Muscle layer of colon (tissue), 2 donors: Measurements from ENCODE around the gene ENOX2.

Experiments
- H3K27ac ChIP-seq: one replicate; pipeline ENCODE4 v1.7.0; 2013; ENCODE audit warnings: low read depth, mild to moderate bottlenecking, low read length, moderate library complexity
- H3K27me3 ChIP-seq, 2 donors: one replicate each; pipeline ENCODE4 v1.7.0; 2013; ENCODE audit warnings: low read length in 2 of 2, mild to moderate bottlenecking in 2 of 2; ENCODE audit not compliant: insufficient read depth in 2 of 2, control insufficient read depth in 1 of 2
- H3K36me3 ChIP-seq: one replicate; pipeline ENCODE4 v1.7.0; 2013; ENCODE audit warnings: mild to moderate bottlenecking, low read length; ENCODE audit not compliant: insufficient read depth
- H3K4me1 ChIP-seq: one replicate; pipeline ENCODE4 v1.7.0; 2013; ENCODE audit warnings: mild to moderate bottlenecking, low read length; ENCODE audit not compliant: insufficient read depth
- H3K4me3 ChIP-seq, 2 donors: one replicate each; pipeline ENCODE4 v1.7.0; 2013; ENCODE audit warnings: low read length in 2 of 2, low read depth in 1 of 2, mild to moderate bottlenecking in 1 of 2, moderate library complexity in 1 of 2
- H3K9ac ChIP-seq: one replicate; pipeline ENCODE4 v1.7.0; 2013; ENCODE audit warnings: low read length
- H3K9me3 ChIP-seq: one replicate; pipeline ENCODE4 v1.7.0; 2013; ENCODE audit warnings: mild to moderate bottlenecking, low read length
- donor health status: abdominal sarcoma.
- donor health status: Adenocarcinoma of cecum.

The ENOX2 gene

DNA sequence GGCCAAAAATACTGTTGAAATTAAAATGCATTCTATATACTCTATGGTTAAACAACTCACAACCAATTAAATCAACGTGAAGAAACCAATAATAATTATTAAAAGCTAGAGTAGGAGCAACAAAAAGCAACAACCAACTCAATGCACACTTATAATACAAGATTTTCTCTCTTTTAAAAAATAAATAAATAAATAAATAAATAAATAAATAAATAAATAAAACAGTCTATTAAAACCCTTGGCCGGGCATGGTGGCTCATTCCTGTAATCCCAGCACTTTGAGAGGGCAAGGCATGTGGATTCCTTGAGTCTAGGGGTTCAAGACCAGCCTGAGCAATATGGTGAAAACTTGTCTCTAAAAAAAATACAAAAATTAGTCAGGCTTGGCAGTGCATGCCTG is 62.7 kb downstream of the ENOX2 start:
- Histone ChIP-seq H3K4me1 (no peaks in the 10 kb centered on the region), H3K9ac (no peak overlapping the region), H3K4me3 (no peak overlapping the region), H3K27me3 (no peaks in the 10 kb centered on the region), H3K36me3 (no peaks in the 10 kb centered on the region), H3K27ac (no peak overlapping the region), H3K9me3 (no peaks in the 10 kb centered on the region)

DNA sequence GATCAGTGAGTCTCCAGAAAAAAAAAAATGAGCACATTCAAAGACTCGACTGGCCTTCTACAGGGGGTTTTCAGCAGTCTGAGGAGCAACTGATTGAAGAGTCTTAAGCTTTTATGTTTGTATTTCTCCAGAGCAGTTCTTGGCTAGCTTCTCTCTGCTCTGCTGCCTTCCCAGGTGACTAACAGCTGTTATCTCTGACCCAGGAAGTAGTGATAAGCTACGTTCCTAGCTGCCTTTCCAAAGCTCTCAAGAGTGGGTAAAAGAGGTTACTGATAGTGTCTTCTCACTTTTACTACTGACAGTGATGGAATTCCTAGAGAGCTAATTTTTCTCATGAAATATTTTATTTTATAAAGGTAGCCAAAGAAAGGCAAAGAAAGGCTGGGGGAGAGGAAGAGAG is 66.6 kb downstream of the ENOX2 start:
- H3K27ac ChIP-seq, result no peak overlapping the region
- no peaks in the 10 kb centered on the region for H3K36me3 ChIP-seq
- no peaks in the 10 kb centered on the region for H3K27me3 ChIP-seq
- no peaks in the 10 kb centered on the region for H3K9me3 ChIP-seq
- H3K4me3 ChIP-seq, result no peak overlapping the region
- no peaks in the 10 kb centered on the region for H3K4me1 ChIP-seq
- no peak overlapping the region for H3K9ac ChIP-seq

DNA sequence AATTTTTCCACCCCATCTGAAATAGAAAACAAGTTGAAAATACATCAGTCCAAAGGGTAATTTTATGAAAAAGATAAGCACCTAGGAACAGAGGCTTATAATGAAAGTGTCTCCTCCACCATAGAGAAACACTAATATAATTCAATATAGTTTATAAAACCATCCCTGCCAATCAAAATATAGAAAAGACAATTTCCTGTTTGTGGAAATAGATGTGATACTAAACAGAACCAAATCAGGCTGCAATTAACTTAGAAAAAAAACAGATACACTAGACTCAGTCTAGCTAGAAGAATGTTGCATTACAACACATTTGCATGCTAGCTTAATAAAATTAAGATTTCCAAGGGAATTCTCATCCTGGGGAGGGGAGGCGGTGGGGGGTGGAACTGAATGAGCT is 68.2 kb downstream of the ENOX2 start:
- H3K27ac ChIP-seq, result no peak overlapping the region
- H3K27me3 ChIP-seq, result no peaks in the 10 kb centered on the region

DNA sequence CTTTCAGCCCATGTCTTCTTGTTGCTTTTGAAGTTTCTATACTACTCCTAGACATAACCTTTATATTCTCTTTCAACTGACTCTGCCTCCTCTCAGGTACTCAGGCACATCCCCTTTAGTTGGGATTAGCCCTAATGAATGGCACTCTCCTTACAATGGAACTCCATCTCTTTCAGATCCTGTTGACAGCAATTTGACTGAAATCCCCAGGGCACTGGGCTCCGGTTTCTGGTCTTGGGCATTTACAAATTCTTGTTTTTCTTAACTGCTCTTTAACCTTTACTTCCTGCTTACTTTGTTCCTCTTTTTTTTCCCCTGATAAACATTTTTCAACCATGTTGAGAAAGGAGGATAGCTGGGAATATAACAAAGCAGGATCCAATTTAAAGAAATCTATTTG is 68.9 kb downstream of the ENOX2 start:
- Histone ChIP-seq H3K4me3 (no peak overlapping the region), H3K9me3 (no peaks in the 10 kb centered on the region), H3K27me3 (no peaks in the 10 kb centered on the region), H3K27ac (no peak overlapping the region), H3K36me3 (no peaks in the 10 kb centered on the region), H3K9ac (no peak overlapping the region), H3K4me1 (no peaks in the 10 kb centered on the region)

More for the DNA sequence above, 68.2 kb downstream of the ENOX2 start:
- Histone ChIP-seq H3K9me3 (no peaks in the 10 kb centered on the region), H3K4me3 (no peak overlapping the region), H3K4me1 (no peaks in the 10 kb centered on the region), H3K36me3 (no peaks in the 10 kb centered on the region), H3K9ac (no peak overlapping the region)

DNA sequence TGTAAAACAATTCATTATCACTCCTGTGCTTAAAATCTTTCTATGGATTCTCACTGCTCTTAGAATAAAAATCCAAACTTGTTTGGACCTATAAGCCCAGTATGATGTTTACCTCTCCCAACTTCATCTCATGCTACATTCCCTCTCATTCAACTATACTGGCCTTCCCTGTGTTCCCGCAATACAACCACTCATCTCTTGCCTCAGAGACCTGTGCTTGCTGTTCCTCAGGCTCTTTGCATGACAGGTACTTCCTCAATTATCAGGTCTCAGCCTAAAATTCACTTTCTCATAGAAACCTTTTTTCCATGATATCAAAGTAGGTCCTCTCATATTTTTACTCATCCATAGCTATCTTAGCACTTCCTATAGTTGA is 71.7 kb downstream of the ENOX2 start:
- H3K27ac ChIP-seq, result no peak overlapping the region
- no peaks in the 10 kb centered on the region for H3K36me3 ChIP-seq
- H3K9ac ChIP-seq, result no peak overlapping the region

DNA sequence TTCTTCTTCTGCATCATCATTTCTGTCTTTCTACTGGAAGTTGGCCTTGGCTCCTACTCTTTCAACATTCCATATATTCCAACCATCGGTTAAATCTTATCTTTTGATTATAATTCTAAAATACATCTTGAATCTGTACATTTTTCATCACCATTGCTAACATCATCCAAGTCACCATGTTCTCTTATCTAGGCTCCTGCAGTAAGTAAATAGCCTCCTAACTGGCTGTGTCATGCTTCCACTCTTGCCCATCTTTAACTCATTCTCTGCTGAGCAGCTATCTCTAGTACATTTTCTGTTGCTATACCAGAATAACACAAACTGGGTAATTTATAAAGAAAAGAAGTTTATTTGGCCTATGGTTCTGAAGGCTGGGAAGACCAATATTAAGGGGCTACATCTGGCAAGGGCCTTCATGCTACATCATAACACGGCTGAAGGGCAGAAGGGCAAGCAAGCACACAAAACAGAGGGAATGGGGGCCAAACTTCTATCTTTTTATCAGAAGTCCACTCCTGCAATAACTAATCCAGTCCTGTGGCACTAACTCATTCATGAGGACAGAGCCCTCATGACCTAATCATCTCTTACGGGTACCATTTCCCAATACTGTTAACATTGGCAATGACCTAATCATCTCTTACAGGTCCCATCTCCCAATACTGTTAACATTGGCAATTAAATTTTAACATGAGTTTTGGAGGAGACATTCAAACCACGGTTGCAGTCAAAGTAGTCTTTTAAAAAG is 72.2 kb downstream of the ENOX2 start:
- Histone ChIP-seq H3K27me3 (no peaks in the 10 kb centered on the region), H3K9me3 (no peaks in the 10 kb centered on the region), H3K27ac (no peak overlapping the region), H3K9ac (no peak overlapping the region), H3K4me1 (no peaks in the 10 kb centered on the region), H3K4me3 (no peak overlapping the region), H3K36me3 (no peaks in the 10 kb centered on the region)

More for the DNA sequence above, 71.7 kb downstream of the ENOX2 start:
- Histone ChIP-seq H3K4me3 (no peak overlapping the region), H3K4me1 (no peaks in the 10 kb centered on the region), H3K27me3 (no peaks in the 10 kb centered on the region), H3K9me3 (no peaks in the 10 kb centered on the region)

DNA sequence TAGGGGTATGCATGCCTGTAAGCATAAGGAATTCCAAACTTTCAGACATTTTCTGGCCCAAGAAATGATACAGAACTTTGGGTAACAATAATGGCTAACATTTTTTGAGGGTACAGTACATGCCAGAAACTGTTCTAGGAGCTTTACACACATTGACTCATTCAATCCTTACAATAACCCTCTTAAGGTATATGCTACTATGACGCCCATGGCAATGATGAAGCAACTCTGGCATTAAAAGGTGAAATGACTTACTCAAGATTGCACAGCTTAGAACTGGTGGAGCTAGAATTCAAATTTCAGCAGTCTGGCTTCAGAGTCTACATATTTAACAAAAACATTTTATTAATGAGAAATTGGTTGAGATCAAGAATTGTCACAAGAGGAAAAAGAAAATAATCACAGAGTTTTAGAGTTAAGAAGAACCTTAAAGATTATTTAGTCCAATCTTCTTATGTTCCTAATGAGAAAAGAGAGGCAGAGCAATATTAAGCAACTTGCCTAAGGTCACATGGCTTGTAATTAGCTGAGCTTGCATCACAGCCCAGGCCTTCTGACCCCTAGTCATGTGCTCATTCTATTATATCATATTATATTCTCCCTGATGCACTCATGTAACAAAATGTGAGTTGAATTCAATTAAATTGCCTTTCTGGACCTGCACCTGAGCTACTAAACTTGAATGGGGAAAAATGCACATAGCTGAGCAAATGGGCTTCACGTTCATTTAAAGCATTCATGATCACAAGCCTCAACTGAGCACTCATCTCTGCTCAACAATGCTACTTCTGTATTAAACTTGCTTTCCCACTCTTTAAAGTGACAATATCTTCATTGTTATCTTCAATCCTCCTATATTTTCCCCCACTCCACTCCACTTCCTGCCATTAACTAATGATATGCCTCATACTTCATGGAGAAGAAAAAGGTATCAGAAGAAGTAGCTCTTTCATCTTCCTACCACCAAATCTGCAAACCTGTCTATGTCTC is 73.2 kb downstream of the ENOX2 start:
- H3K27ac ChIP-seq, result no peak overlapping the region
- no peaks in the 10 kb centered on the region for H3K9me3 ChIP-seq
- H3K36me3 ChIP-seq, result no peaks in the 10 kb centered on the region
- no peaks in the 10 kb centered on the region for H3K4me1 ChIP-seq
- no peak overlapping the region for H3K4me3 ChIP-seq
- H3K9ac ChIP-seq, result no peak overlapping the region
- no peaks in the 10 kb centered on the region for H3K27me3 ChIP-seq

DNA sequence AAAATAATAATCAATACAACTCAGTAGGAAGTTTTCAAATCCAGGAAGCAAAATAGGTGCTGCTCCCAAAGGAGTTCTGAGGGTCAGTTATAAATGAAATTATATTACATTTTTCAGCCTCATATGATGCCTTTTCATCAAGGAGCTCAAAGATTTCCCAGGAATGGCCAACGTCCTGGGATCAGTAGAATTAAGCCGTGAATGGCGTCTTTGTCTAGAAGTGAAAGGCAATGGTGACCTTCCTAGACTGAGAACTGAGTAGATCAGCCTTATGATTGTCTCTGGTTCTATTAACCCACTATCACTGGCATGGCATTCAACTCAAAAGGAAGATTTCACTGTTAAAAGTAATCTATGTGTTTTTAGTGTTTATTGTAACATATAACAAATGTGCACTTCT is 74.4 kb downstream of the ENOX2 start:
- Histone ChIP-seq H3K27me3 (no peaks in the 10 kb centered on the region), H3K9me3 (no peaks in the 10 kb centered on the region), H3K4me1 (no peaks in the 10 kb centered on the region), H3K27ac (no peak overlapping the region), H3K36me3 (no peaks in the 10 kb centered on the region), H3K9ac (no peak overlapping the region), H3K4me3 (no peak overlapping the region)

DNA sequence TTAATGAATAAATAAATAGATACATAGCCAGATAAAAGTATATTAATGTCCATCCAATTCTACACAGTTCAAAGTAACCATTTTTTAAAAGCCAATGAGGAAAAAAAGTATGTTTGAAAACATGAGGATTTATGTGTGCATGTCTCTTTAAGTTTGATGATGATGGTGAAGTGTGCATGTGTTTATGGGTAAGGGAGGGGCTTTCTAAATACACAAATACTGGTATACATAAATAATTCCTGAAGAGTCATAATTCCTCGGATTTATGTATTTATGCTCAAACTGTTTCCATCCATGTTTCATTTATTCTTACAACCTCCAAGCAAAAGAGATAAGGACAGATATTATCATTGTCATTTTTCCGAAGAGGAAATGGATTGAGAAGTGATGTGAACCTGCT is 75.4 kb downstream of the ENOX2 start:
- no peak overlapping the region for H3K9ac ChIP-seq
- H3K4me3 ChIP-seq, result no peak overlapping the region
- H3K9me3 ChIP-seq, result no peaks in the 10 kb centered on the region
- H3K36me3 ChIP-seq, result no peaks in the 10 kb centered on the region
- no peaks in the 10 kb centered on the region for H3K27me3 ChIP-seq
- no peak overlapping the region for H3K27ac ChIP-seq
- no peaks in the 10 kb centered on the region for H3K4me1 ChIP-seq

DNA sequence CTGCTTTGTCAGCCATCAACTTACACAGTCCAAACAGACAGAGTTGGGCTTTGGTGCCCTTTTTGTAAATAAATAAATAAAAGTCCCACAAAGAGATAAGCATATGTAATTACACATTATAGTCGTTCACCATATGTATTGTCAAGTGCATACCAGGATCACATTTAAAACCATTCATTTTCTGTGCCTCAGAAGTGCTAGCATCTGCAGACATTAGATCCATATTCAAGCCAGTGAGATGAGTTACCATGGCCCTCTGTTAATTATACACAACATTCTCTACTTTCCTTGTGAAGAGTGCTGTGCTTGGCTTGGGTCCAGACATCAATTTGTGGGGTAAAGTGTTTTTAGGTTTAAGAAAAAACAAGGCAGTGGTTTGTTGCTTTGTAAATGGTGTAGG is 76.8 kb downstream of the ENOX2 start:
- Histone ChIP-seq H3K9me3 (no peaks in the 10 kb centered on the region), H3K9ac (no peak overlapping the region), H3K27ac (no peak overlapping the region), H3K4me3 (no peak overlapping the region), H3K4me1 (no peaks in the 10 kb centered on the region), H3K36me3 (no peaks in the 10 kb centered on the region), H3K27me3 (no peaks in the 10 kb centered on the region)

DNA sequence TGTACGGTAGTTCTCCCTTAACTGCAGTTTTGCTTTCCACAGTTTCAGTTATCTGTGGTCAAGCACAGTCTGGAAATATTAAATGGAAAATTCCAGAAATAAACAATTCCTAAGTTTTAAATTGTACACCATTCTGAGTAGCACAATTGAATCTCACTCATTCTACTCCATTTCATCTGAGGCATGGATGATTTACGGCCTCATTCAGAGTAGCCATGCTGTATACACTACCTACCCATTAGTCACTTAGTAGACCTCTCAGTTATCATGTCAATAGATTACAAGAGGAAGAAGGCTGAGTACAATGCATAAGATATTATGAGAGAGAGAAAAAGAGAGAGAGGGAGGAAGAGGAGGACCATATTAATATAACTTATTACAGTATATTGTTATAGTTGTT is 77.5 kb downstream of the ENOX2 start:
- H3K9ac ChIP-seq, result no peak overlapping the region
- H3K4me1 ChIP-seq, result no peaks in the 10 kb centered on the region
- no peak overlapping the region for H3K27ac ChIP-seq

More for the DNA sequence above, 77.5 kb downstream of the ENOX2 start:
- H3K9me3 ChIP-seq, result no peaks in the 10 kb centered on the region
- no peak overlapping the region for H3K4me3 ChIP-seq
- no peaks in the 10 kb centered on the region for H3K27me3 ChIP-seq
- H3K36me3 ChIP-seq, result no peaks in the 10 kb centered on the region
